Measurements from ENCODE around the gene WDR18. TPM values are rescaled to one million over a fixed set of nuclear protein-coding genes. Genes with fewer than 3 reads are reported as not detected.

WDR18 gene
- total and polyA plus RNA-seq, 2 experiments from 2014 or later: 155 to 157 TPM

DNA sequence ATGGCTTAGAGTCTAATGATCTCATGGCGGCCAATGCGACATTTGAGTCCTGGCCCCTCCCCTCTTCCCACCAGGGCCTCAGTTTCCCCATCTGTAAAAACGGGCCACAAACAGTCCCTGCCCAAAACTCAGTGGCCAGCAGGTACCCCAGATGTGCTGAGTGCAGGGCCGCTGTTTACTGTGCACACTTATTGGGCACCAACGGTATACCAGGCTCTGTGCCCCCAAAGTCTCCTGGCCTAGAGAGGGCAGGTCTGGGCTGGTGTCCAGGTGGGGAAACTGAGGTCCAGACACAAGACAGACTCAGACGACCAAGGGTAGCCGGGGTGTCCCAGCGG lies 23.6 kb upstream of the WDR18 start (continued):
- TF ChIP-seq, protein P1, sequence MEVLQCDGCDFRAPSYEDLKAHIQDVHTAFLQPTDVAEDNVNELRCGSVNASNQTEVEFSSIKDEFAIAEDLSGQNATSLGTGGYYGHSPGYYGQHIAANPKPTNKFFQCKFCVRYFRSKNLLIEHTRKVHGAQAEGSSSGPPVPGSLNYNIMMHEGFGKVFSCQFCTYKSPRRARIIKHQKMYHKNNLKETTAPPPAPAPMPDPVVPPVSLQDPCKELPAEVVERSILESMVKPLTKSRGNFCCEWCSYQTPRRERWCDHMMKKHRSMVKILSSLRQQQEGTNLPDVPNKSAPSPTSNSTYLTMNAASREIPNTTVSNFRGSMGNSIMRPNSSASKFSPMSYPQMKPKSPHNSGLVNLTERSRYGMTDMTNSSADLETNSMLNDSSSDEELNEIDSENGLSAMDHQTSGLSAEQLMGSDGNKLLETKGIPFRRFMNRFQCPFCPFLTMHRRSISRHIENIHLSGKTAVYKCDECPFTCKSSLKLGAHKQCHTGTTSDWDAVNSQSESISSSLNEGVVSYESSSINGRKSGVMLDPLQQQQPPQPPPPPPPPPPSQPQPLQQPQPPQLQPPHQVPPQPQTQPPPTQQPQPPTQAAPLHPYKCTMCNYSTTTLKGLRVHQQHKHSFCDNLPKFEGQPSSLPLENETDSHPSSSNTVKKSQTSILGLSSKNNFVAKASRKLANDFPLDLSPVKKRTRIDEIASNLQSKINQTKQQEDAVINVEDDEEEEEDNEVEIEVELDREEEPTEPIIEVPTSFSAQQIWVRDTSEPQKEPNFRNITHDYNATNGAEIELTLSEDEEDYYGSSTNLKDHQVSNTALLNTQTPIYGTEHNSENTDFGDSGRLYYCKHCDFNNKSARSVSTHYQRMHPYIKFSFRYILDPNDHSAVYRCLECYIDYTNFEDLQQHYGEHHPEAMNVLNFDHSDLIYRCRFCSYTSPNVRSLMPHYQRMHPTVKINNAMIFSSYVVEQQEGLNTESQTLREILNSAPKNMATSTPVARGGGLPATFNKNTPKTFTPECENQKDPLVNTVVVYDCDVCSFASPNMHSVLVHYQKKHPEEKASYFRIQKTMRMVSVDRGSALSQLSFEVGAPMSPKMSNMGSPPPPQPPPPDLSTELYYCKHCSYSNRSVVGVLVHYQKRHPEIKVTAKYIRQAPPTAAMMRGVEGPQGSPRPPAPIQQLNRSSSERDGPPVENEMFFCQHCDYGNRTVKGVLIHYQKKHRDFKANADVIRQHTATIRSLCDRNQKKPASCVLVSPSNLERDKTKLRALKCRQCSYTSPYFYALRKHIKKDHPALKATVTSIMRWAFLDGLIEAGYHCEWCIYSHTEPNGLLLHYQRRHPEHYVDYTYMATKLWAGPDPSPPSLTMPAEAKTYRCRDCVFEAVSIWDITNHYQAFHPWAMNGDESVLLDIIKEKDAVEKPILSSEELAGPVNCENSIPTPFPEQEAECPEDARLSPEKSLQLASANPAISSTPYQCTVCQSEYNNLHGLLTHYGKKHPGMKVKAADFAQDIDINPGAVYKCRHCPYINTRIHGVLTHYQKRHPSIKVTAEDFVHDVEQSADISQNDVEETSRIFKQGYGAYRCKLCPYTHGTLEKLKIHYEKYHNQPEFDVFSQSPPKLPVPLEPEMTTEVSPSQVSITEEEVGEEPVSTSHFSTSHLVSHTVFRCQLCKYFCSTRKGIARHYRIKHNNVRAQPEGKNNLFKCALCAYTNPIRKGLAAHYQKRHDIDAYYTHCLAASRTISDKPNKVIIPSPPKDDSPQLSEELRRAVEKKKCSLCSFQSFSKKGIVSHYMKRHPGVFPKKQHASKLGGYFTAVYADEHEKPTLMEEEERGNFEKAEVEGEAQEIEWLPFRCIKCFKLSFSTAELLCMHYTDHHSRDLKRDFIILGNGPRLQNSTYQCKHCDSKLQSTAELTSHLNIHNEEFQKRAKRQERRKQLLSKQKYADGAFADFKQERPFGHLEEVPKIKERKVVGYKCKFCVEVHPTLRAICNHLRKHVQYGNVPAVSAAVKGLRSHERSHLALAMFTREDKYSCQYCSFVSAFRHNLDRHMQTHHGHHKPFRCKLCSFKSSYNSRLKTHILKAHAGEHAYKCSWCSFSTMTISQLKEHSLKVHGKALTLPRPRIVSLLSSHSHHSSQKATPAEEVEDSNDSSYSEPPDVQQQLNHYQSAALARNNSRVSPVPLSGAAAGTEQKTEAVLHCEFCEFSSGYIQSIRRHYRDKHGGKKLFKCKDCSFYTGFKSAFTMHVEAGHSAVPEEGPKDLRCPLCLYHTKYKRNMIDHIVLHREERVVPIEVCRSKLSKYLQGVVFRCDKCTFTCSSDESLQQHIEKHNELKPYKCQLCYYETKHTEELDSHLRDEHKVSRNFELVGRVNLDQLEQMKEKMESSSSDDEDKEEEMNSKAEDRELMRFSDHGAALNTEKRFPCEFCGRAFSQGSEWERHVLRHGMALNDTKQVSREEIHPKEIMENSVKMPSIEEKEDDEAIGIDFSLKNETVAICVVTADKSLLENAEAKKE (CRISPR knock-in tag; IDR thresholded peaks at IDR 0.05): no peak
- TF ChIP-seq STAT1 (IDR thresholded peaks at IDR 0.05; ENCODE audit: unreplicated experiment): no peak
- no peak for TF ChIP-seq CTCF (conservative IDR thresholded peaks at IDR 0.05; ENCODE audit: low read depth in 2 of 2)
- TF ChIP-seq JUNB (IDR thresholded peaks at IDR 0.05; ENCODE audit: unreplicated experiment): no peak
- TF ChIP-seq POLR2AphosphoS5 (IDR thresholded peaks at IDR 0.05; ENCODE audit: low read depth): no peak

DNA sequence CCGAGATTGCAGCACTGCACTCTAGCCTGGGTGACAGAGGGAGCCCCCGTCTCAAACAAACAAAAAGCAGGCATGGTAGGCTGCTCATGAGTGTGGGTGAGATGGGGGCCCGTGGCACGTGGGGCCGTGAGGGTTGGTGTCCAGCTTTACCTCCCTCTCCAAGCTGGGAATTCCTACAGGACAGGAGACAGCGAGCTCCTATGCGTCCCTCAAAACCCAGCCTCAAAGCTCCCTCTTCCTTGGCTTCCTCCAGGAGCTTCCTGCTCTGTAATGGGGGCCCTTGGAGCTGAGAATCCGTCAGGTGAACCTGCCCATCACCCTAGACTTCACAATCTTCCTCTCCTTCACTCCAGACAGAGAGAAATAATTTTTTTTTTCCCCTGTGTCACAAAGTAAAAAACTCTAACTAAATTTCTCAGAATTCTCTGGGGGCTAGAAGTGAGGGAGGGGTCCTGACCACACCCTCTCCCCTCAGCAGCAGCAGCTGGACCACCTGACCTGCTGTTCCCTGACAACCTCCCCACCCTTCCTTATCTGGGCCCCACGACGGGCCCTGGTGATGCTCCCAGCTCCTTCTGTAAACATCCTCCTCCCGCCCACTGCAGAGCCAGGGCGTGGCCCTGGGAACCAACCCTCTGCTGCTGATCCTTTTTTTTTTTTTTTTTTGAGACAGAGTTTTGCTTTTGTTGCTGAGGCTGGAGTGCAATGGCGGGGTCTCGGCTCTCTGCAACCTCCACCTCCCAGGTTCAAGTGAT lies 22.1 kb upstream of the WDR18 start:
- Mint-ChIP-seq H3K4me1 (peaks cover 15% of the 10 kb centered on the region), H3K4me3 (no peak overlapping the region; the same call in 2 of the 3 replicates), H3K36me3 (ENCODE audit: low read depth) (peaks cover 50% of the 10 kb centered on the region), H3K27ac (no peak overlapping the region), H3K27me3 (ENCODE audit: insufficient read depth, low read depth, poor library complexity) (peaks cover 17% of the 10 kb centered on the region), H3K9me3 (peaks cover 5% of the 10 kb centered on the region; the same call in 2 of the 3 replicates)
- Histone ChIP-seq H4K20me1 (replicated peaks; ENCODE audit: insufficient read depth) (no peaks in the 10 kb centered on the region), H3K27ac (ENCODE audit: low read depth) (peak overlapping the region; percentile 55; the same call in 1 of the 2 replicates), H3K4me1 (ENCODE audit: insufficient read depth) (peaks cover 4% of the 10 kb centered on the region; the same call in 1 of the 2 replicates), H3K4me3 (no peak overlapping the region), H3K4me2 (no peak overlapping the region), H3K9me2 (ENCODE audit: insufficient read depth) (no peaks in the 10 kb centered on the region), H3K36me3 (ENCODE audit: insufficient read depth) (peaks cover 7% of the 10 kb centered on the region), H3K79me2 (replicated peaks; ENCODE audit: insufficient read depth) (peaks cover 6% of the 10 kb centered on the region; the same call in 1 of the 2 replicates), H3K27me3 (ENCODE audit: insufficient read depth) (no peaks in the 10 kb centered on the region), H2AFZ (no peak overlapping the region), H3F3A (replicated peaks; ENCODE audit: low read depth) (0 out of 2 replicates have a peak, but pooled peaks cover 11% of the 10 kb centered on the region)
- TF ChIP-seq STAT1 (IDR thresholded peaks at IDR 0.05; ENCODE audit: unreplicated experiment): no peak
- no peak for TF ChIP-seq EZH2 (IDR thresholded peaks at IDR 0.05; ENCODE audit: low read depth, unreplicated experiment)
- no peak for DNase-seq (ENCODE audit: low spot score)
- no peak for ATAC-seq
